Stimulated activated CD4-positive, alpha-beta T cell treated with anti-CD3 and anti-CD28 coated beads, Interleukin-1b, Interleukin-23, amount 100 ng/mL, for 24 hours (primary cell): Measurements from ENCODE around the gene CLPX.
"Not testable (repeated sequence)": the region's sequence is repeated elsewhere in the genome, so short reads cannot be mapped to it uniquely, and the experiment has no call there.

Experiments used
- DNase-seq, 4 experiments: peaks; one replicate each; pipeline ENCODE4 v3.0.0-alpha.2; 2020; ENCODE audit warnings: low read depth in 4 of 4, low spot score in 1 of 4

The CLPX gene

DNA sequence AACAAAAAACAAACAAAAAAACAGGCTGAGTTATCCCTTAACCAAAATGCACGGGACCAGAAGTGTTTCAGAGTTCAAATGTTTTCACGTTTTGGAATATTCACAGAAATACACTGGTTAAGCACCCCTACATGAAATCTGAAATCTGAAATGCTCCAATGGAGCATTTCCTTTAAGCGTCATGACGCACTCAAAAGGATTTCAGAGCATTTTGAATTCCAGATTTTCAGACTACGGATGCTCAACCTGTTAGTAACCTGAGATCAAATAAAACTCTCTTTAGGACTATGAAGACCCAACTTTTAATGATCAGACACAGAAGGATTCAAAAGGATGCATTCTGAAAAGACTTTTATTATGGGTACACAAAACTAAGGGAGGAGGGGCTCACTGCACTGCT is 9.6 kb downstream of the CLPX start:
- no peak for DNase-seq

DNA sequence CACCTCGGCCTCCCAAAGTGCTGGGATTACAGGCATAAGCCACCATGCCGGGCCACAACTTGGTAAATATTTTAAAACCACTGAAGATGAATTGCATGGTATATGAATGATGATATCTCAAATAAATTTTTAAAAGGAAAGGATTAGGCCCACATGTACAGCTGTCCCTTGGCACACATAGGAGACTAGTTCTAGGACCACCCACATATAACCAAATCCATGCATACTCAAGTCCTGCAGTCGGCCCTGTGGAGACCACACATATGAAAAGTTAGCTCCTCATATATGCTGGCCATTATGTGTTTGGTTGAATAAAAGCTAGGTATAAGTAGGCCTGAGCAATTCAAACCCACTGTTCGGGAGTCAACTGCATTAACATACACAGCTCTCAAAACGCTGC is 10.6 kb downstream of the CLPX start:
- DNase-seq = no peak

DNA sequence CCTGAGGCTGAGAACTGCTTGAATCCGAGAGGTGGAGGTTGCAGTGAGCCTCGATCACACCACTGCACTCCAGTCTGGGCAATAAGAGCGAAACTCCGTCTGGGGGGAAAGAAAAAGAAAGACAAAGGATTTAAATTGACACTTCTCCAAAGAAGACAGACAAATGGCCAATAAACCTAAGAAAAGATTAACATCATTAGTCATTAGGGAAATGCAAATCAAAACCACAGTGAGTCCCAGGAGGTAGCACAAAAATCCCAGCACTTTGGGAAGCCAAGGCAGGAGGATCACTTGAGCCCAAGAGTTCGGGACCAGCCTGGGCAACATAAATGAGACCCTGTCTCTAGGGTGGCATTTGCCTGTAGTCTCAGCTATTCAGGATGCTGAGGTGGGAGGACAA is 12.6 kb downstream of the CLPX start:
- DNase-seq = no peak

DNA sequence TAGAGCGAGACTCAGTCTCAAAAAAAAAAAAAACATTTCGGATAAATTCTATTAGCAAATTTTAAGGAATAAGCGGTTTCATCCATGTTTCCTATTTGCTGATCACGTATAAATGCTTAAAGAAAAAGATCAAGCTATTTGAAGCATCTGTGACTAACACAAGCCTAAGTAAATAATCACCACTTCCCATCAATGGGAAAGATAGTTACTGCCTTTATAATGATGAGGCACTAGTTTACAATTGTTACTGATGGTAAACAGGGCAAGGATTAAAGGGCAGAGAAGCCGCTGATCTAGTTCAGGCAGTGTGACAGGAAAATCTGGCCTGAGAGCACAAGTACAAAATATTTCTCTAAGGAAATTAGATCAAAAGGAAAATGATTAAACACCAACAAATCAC is 13.7 kb downstream of the CLPX start:
- no peak for DNase-seq

DNA sequence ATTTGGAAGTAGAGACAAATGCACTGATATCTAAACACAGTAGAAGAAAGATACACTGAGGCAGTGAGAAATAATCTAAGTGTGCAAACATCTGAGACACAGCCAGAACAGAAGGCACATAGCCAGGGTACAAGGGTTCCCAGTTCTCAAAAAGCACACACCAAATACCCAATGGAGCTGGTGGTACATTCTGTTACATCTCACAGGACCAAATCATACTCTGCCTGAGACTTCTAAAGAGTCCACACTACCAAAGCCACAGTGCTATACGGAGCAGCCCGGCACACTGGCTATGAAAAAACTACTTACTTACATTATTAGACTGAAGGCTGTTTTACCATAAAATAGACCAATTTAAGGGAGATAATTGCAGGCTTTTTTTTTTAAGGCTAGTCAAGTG is 19.3 kb downstream of the CLPX start:
- no peak for DNase-seq

DNA sequence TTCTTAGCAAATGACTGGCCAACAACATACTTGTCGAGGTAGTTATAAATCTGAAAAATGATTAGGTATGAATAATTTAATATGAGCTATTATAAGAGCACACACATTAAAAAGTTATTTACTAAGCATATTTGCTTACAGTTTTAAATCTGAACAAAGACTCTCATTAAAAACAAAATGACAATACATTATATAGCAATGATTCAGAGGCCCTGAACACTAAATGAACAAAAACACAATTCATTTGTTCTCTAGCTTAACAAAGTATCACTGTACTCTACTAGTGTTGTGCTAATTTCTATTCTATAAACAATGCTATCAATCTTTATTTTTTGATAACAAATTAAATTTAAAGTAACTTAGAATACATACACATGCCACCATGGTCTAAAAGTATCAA is 21.0 kb downstream of the CLPX start:
- DNase-seq = no peak

DNA sequence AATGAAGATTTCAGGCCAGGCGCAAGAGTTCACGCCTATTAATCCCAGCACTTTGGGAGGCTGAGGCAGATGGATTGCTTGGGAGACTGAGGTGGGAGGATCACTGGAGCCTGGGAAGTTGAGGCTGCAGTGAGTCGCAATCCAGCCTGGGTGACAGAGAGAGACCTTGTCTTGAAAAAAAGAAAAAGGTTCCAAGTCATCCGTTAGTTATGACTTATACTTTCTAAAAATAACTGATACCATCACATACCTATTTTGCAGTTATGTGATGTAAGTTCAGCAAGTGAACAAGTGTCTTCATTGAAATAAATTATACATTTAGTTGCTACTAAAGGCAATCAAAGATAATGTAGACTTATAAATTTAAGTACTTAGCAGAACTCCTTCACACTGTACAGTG is 22.1 kb downstream of the CLPX start:
- DNase-seq = no peak

DNA sequence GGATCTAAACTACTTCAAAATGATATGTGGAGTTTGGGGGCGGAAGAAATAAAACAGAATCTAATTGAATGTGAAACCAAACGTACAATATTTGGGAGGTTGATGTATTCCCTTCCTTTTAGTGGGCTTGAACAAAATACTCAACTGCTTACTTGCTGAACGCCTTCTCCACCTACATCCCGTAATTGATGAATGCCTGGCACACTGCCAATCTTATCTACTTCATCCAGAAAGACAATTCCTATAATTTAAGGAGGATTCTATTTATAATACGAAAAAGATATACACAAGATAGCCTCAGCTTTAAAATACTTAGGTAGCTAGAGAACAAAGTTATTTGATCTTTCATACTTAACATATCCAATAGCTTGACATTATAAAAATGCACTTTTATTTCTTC is 28.4 kb downstream of the CLPX start:
- no peak for DNase-seq

DNA sequence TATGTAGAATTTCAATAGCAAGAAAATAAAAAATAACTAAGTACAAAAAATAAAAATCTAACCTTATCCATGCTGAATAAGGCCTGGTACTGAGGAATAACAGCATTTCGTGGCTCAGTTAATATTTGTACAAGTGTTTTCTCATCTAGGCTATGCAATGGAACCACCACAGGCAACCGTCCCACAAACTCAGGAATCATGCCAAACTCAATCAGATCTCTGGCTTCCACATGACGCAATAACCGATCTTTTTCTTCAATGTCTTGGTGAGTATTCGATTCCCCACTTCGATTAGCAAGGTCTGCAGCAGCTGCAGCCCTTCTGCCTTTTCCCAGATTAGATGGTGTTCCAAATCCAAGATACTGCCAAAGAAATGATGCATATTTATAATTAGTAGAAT is 30.4 kb downstream of the CLPX start:
- DNase-seq = no peak

DNA sequence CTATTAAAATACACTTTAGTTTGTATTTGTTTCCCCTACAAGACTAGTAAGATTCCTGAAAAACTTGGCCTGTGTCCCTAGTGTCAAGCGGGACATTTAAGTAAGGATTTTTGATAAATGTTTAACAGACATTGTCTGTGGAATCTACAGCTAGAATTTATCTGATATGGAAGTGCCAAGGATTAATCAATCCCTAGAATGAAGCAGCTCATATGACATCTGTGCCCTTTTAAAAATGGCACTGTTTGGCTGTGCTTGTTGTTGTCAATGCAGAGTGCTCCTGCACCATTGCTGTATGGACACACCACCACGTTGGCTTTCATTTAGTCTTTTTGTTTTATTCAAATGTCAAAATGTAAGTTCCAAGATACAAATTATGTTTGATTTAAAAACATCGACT is 37.2 kb downstream of the CLPX start:
- DNase-seq = no peak

DNA sequence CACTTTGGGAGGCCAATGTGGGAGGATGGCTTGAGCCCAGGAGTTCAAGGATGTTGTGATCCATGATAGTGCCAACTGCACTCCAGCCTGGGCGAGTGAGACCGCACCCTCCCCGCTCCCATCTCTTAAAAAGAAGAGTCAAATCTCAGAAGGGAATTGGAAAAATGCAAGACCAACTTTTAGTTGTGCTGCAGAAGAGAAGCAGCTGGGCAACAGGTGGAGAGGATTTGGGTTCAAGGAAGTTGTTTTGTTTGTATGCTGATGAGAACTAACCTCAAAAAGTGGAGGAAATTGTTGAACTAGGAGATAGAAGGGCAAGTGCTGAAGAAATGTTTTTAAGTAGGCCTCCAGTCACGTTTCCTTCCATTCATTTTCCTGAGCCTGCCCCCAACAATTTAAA is 38.7 kb downstream of the CLPX start:
- DNase-seq = no peak

DNA sequence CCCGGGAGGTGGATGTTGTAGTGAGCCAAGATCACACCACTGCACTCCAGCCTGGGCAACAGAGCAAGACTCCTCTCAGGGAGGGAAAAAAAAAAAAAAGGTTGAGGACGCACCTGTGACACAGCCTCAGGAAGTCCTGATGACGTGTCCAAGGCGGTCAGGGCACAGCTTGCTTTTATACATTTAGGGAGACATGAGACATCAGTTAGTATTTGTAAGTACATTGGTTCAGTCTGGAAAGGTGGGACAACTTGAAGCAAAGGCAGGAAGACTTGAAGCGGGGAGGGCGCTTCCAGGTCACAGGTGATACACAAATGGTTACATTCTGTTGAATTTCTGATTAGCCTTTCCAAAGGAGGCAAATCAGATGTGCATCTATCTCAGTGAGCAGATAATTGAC is 46.5 kb downstream of the CLPX start:
- not testable (repeated sequence) for DNase-seq

DNA sequence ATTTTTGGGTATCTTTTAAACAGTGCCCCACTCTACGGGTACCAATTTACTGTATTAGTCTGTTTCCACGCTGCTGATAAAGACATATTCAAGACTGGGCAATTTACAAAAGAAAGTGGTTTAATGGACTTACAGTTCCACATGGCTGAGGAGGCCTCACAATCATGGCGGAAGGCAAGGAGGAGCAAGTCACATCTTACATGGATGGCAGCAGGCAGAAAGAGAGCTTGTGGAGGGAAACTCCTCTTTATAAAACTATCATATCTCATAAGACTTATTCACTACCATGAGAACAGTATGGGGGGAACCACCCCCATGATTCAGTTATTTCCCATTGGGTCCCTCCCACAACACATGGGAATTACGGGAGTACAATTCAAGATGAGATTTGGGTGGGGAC is 47.2 kb downstream of the CLPX start:
- DNase-seq = not testable (repeated sequence)

DNA sequence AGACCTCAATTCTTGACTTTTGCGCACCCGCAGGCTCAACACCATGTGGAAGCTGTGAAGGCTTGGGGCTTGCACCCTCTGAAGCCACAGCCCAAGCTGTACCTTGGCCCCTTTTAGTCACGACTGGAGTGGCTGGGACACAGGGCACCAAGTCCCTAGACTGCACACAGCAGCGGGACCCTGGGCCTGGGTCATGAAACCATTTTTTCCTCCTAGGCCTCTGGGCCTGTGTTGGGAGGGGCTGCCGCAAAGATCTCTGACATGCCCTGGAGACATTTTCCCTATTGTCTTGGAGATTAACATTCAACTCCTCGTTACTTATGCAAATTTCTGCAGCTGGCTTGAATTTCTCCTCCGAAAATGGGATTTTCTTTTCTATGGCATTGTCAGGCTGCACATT is 48.1 kb downstream of the CLPX start:
- DNase-seq = not testable (repeated sequence)

DNA sequence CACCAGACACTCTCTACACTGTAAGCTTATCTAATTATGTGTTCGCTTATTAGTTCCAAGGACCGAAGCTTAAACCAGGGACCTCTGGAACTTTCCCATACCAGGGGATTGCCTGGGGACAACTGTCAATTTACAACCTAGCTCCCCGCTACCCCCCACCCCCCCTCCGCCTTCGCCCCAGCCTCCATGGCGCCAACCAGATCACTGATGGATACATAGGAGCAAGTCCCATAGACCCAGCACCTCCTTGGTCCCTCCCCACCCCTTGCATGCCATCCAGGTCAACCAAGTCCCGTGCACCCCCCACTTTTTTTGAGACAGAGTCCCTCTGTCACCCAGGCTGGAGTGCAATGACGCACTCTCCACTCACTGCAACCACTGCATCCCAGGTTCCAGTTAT is 50.6 kb downstream of the CLPX start:
- DNase-seq = no peak

DNA sequence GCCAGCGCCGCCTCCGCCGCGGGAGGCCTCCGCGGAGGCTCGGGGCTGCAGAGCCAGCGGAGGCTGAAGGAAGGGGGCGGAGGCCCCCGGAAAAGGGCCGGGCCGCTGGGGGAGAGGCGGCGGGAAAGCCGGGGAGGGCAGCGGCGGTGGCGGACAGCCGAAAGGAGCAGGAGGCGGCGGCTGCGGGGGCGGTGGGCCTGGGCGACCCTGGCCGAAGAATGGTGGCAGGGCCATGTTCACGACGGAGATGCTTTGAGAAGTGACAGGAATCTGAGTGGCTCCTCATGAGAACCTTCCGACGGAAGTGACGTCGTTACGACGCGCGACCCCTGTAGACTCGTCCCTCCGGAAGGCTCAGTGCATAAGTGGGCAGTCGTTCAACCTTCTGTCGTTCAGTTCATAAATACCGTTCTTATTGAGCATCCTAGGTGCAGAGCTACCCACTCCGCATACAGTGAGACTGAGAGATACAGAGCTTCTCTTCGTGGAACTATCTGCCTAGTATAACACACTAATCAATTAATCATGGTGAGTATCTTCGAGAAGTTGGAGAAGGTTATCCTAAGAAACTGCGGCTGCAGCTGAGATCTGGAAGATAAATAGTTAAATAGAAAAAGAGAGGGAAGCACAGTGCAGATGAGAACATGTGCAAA is 51.5 kb downstream of the CLPX start, which contains the start of gene PDCD7:
Gene PDCD7, minus strand, starts transcription at position 261 of the 653 bp plus-strand sequence. Its CDS starts 27 bp downstream, at position 234.
- peak; percentile 54 to 76 (median 72) for DNase-seq

DNA sequence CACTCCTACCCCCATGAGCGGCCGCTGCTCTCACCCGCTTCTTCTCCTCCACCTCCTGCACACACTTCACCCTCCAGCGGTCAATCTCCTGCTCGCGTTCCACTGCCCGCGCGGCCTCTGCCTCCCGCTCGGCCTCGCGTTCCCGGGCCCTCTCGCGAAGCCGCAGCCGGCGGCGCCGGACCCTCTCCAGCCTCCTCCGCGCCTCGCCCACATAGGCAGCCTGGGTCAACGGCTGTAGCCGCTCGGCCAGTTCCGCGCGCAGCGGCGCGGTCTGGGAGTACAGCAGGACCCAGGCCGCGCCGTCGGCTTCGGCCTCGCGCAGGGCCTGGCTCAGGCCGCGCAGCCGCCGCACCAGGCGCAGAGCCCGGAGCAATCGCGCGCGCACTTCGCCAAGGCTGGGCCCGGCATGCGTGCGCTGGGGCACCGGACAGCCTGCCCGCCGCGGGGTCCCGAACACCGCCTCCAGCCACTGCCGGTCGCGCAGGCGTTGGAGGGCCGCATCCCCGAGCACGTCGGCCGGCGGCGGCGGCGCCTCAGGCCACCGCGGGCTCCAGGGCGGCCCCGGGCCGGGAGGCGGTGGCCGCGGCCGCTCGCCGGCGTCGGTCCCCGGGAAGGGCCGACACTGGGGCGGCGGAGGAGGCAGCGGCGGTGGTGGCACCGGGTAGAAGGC is 52.1 kb downstream of the CLPX start:
- peak in 1 of 4 experiments; percentile 8 for DNase-seq

DNA sequence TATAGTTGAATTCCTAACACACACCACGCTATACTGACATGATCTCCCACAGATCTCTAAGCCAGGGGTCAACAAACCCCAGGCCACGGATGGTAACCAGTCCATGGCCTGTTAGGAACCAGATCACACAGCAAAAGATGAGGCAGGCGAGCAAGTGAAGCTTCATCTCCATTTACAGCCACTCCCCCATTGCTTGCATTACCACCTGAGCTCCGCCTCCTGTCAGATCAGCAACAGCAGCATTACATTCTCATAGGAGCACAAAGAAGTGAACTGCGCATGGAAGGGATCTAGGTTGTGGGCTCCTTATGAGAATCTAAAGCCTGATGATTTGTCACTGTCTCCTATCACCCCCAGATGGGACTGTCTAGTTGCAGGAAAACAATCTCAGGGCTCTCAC is 54.2 kb downstream of the CLPX start:
- DNase-seq = no peak

DNA sequence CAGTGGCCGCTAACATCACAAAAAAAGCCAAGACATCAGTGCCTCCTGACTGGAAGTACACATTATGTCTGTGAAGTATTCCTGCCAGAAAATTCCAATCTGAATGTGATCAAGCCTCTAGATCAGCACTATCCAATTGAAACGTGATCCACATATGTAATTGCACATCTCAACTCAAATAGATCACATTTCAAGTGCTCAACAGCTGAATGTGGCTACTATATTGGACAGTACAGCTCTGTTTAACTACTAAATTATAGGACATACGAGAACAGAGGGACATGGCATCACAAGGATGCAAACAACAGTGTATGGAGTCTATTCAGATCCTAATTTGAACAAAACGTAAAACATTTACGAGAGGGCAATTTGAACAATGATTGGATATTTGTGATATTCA is 69.6 kb downstream of the CLPX start:
- DNase-seq = no peak

DNA sequence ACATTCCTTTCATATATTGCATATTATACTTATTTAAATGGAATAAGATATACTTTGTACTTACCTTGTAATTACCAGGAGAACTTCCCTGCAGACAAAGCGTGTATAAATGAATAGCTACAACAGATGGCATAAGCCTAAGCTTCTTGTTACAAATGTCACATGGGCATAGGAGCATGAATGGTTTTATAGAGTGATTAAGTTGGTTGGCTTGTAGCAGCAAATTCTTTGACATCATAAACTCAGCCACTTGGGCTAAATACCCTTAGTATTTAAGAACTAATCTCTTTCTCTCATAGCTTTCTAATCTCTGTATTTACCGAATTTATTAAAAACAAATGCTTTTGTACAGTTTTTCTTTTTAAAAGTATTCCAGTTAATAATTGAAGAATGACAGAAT is 70.1 kb downstream of the CLPX start, which contains the start of gene UBAP1L:
Gene UBAP1L, minus strand, starts transcription at position 115 of the 400 bp plus-strand sequence. CDS start 8,985 bp downstream, outside the sequence.
- DNase-seq = no peak

DNA sequence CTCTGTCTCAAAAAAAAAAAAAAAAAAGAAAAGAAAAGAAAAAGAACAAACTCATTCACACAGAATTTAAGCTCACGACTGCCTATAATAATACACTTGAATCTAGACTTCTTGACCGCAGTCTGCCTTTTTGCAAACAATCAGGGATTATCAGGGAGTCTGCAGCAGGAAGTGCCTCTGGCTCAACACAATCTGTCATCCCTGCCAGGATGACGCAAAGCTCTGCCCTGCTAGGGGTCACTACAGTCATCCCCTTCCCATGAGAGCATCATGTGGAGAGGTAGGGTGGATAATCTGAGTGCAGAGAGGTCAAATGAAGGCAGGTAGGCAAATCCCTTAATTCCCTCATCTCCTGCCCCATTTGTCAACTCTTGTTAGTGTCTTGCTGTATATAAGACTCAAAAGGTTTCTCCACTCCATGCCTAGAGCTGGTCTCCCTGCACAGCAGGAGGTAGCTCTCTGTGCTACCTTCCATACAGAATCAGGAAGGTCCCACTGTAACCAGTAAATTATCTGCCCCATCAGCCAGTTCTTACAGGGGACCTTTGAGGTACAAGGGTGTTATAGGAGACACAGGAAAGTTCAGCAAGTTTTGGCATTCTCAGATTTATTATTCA is 74.4 kb downstream of the CLPX start:
- no peak for DNase-seq

DNA sequence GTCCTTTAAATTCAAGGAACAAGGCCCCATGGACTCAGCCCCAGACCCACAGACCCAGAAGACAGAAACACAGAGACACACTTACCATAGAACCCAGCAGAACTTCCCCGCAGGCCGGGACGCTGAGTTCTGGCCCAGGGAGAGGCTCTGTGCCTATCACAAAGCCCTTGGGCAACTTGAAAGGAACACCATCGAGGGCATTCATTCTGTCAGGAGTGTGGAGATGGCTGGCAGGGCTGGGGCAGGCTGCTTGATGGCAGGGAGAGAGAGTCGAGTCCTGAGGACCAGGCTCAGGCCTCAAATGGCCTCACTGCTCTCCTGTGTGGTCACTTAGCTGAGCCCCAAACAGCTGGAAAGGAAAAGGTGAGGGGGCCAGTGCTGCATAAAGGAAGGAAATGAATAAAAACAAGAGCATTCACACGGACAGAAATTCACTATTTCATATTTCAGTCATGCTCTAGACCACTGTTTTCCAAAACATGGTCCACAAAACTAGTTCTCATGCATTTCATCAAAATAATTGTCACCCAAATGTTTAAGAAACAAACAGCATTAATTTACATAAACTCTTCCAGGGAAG is 79.0 kb downstream of the CLPX start:
- no peak for DNase-seq
